Choroid plexus epithelial cell (primary cell): ENCODE results near the gene MYCBPAP.

Experiments used
- DNase-seq: peaks from one replicate; pipeline ENCODE4 v3.0.0-alpha.2; 2010; ENCODE audit warnings: low read depth
- H3K4me3 ChIP-seq: 2 replicates; pipeline ENCODE4 v1.5.1; 2011; ENCODE audit warnings: low read depth, mild to moderate bottlenecking, control low read depth, low read length, moderate library complexity
- CTCF ChIP-seq: conservative IDR thresholded peaks from 2 replicates; pipeline ENCODE4 v1.5.1; 2011; ENCODE audit warnings: low read depth, mild to moderate bottlenecking, control low read depth, inconsistent platforms, low read length, moderate library complexity

The MYCBPAP gene

GRCh38 chr17:50564916-50565315, 56.7 kb downstream of the MYCBPAP start:
- TF ChIP-seq CTCF = no peak
- no peak overlapping the region for H3K4me3 ChIP-seq
- peak; percentile 52 for DNase-seq

DNA sequence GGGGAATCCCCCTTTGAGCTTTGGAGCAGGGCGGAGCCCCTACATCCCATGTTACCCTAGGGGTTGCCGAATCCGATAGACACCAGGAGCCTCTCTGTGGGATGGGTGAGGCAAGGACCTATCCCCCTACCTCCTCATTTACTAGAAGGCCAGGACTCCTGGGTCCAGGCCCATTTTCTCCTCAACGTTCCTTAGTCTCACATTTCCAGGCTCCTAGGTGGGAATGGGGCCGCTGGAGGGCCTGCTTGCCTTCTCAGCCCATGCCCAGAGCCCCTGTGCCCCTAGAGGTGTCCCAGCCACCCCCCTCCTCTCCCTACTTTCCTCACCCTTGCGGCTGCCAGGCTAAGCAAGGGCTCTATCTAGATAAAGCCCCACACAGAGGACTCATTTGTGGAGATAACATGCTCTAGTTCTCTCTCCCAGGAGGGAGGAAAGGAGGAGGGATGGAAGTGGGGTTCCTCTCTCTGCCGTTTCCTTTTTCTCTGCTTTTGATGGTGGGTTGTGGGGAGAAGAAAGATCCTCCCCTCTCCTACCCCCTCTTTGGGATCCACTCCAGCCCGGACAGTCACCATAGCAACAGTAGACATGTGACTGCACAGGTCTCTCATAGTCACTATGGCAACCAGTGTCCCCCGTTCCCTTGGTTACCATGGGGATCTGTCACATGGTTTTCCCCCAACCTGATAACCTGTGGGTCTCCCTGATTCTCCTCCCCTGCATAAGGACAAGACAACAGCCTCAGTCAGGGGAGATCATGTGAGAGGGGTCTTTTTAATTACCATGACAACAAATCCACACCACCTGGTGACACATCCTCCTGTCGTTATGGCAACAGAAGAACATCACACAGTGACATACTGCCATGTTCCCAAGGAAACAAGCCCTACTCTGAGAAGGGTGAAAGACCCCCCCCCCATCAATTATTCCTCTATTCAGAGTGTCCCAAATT, 57.4 kb downstream of the MYCBPAP start:
- no peak overlapping the region for H3K4me3 ChIP-seq
- DNase-seq = no peak
- no peak for TF ChIP-seq CTCF

- DNase-seq = no peak
- TF ChIP-seq CTCF = no peak
- H3K4me3 ChIP-seq = no peak overlapping the region
Observed at GRCh38 chr17:50566886-50567285, 58.6 kb downstream of the MYCBPAP start.

GRCh38 chr17:50568659-50569058, 60.4 kb downstream of the MYCBPAP start:
- DNase-seq = no peak

GRCh38 chr17:50569592-50569991, 61.4 kb downstream of the MYCBPAP start:
- no peak for DNase-seq
- no peak overlapping the region for H3K4me3 ChIP-seq
- no peak for TF ChIP-seq CTCF

More at GRCh38 chr17:50568659-50569058, 60.4 kb downstream of the MYCBPAP start:
- no peak overlapping the region for H3K4me3 ChIP-seq
- TF ChIP-seq CTCF = no peak

- H3K4me3 ChIP-seq = no peak overlapping the region
- TF ChIP-seq CTCF = no peak
- DNase-seq = no peak
Observed at GRCh38 chr17:50570032-50570431, 61.8 kb downstream of the MYCBPAP start.

DNA sequence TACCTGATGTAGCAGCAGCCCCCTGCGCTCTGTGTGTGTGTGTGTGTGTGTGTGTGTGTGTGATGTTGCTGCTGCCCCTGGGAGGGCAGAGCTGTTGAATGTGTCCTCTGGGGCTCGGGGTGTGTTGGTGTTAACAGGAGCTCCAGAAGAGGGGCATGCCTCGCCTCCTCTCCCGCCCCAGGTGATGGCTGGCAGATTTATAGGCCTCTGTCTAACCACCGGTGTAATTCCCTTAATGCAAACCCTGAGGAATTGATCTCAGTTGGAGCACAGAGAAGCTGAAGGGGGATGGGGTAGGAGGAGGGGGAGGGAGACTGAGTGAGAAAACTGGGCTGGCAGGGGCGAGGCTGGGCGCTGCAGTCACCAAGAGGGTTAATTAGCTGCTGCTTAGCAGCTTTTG, 62.3 kb downstream of the MYCBPAP start:
- H3K4me3 ChIP-seq = no peak overlapping the region
- no peak for DNase-seq
- TF ChIP-seq CTCF = no peak
